ENCODE data around the gene ATP5F1E.

The ATP5F1E gene

GRCh38 chr20:58980711-58981627, 51.2 kb downstream of the ATP5F1E start, which contains the start of gene NELFCD (continued):
- TF ChIP-seq PATZ1 (tag by site-specific recombination; IDR thresholded peaks at IDR 0.05) = peak; percentile 55; the same call in 1 of the 2 replicates
- peak; percentile 70 for TF ChIP-seq ZXDB (tag by site-specific recombination; IDR thresholded peaks at IDR 0.05)
- TF ChIP-seq IKZF3 (tag by site-specific recombination; IDR thresholded peaks at IDR 0.05) = peak; percentile 84
- TF ChIP-seq ZIC2 (tag by site-specific recombination; IDR thresholded peaks at IDR 0.05) = 0 out of 2 replicates have a peak, but pooled peaks have one; percentile 31
- peak; percentile 34; the same call in 1 of the 2 replicates for TF ChIP-seq GLIS1 (tag by site-specific recombination; IDR thresholded peaks at IDR 0.05)
- TF ChIP-seq REST (tag by site-specific recombination; IDR thresholded peaks at IDR 0.05) = no peak
- TF ChIP-seq KLF17 (tag by site-specific recombination; IDR thresholded peaks at IDR 0.05) = 0 out of 2 replicates have a peak, but pooled peaks have one; percentile 11

GRCh38 chr20:58978351-58979190, 53.6 kb downstream of the ATP5F1E start:
- H3K4me1 ChIP-seq (ENCODE audit: control insufficient read depth, insufficient read depth, low read length) = no peaks in the 10 kb centered on the region
- no peaks in the 10 kb centered on the region for H3K9me3 ChIP-seq (ENCODE audit: control insufficient read depth, insufficient read depth, low read depth, low read length)
- H3K4me3 ChIP-seq (ENCODE audit: low read depth, low read length) = no peak overlapping the region
- ChIA-PET CTCF (no interaction called here), POLR2A (interaction anchor here (0.7 kb wide), 1 partner anchor 36 kb away, joined by 6 read pairs; no protein-coding TSS in a partner anchor)
- H3K36me3 ChIP-seq (ENCODE audit: control insufficient read depth in 2 of 2, insufficient read depth in 1 of 2, low read length in 2 of 2) = peaks cover 0 to 4% of the 10 kb centered on the region in 2 experiments; a peak in 1 of 3 replicates
- TF ChIP-seq YY1 (tag by site-specific recombination; IDR thresholded peaks at IDR 0.05) (no peak), ZNF175 (tag by site-specific recombination; IDR thresholded peaks at IDR 0.05) (no peak), ZNF600 (tag by site-specific recombination; IDR thresholded peaks at IDR 0.05) (no peak)
- no peak overlapping the region for H3K27ac ChIP-seq (ENCODE audit: extremely low read depth, low read depth, low read length)

GRCh38 chr20:58976061-58976730, 55.9 kb downstream of the ATP5F1E start:
- TF ChIP-seq ZNF175 (tag by site-specific recombination; IDR thresholded peaks at IDR 0.05) (no peak), ZNF776 (tag by site-specific recombination; IDR thresholded peaks at IDR 0.05; ENCODE audit: borderline replicate concordance) (no peak), ZNF692 (tag by site-specific recombination; IDR thresholded peaks at IDR 0.05) (no peak), ZNF121 (tag by site-specific recombination; IDR thresholded peaks at IDR 0.05) (no peak), ZNF624 (tag by site-specific recombination; IDR thresholded peaks at IDR 0.05) (no peak)
- no peaks in the 10 kb centered on the region for H3K9me3 ChIP-seq (ENCODE audit: control insufficient read depth, insufficient read depth, low read depth, low read length)
- H3K4me1 ChIP-seq (ENCODE audit: control insufficient read depth, insufficient read depth, low read length) = no peaks in the 10 kb centered on the region
- no peaks in the 10 kb centered on the region for H3K36me3 ChIP-seq (ENCODE audit: control insufficient read depth in 2 of 2, insufficient read depth in 1 of 2, low read length in 2 of 2)
- ChIA-PET CTCF (no interaction called here), POLR2A (interaction anchor here (0.6 kb wide), 1 partner anchor 37 kb away, joined by 4 read pairs; no protein-coding TSS in a partner anchor)
- no peak overlapping the region for H3K4me3 ChIP-seq (ENCODE audit: low read depth, low read length)
- H3K27ac ChIP-seq (ENCODE audit: extremely low read depth, low read depth, low read length) = no peak overlapping the region

Data from HEK293 (cell line).